Omental fat pad (tissue), 4 donors: ENCODE results near the gene GGACT. TPM values are rescaled to one million over a fixed set of nuclear protein-coding genes. Genes with fewer than 3 reads are reported as not detected.

ENCODE experiments used
- ATAC-seq: fragments of 150-250 bp; one replicate; pipeline ENCODE4 v1.9.1; 2016; ENCODE audit warnings: mild to moderate bottlenecking, moderate library complexity; ENCODE audit not compliant: low FRiP score
- DNase-seq: peaks from one replicate; pipeline ENCODE4 v3.0.0-alpha.2; 2019; ENCODE audit warnings: low spot score
- total RNA-seq, 4 donors: library from RNA; depleted of rRNA; stranded (reverse); fragments of >200 nt; gene quantifications; one replicate each; pipeline ENCODE4 v1.1.0, GENCODE V29; 2016
- TF ChIP-seq, protein P1 (sequence below), 3 donors: fragments of 450-650 bp; IDR thresholded peaks; one replicate each; pipeline ENCODE4 v1.5.1; 2016 to 2017; ENCODE audit warnings: antibody characterized with exemption in 3 of 3, mild to moderate bottlenecking in 3 of 3, moderate library complexity in 2 of 3

Gene GGACT
- total RNA-seq, 4 donors from 2014 or later = 2.6 to 4.6 (median 3.1) TPM

DNA sequence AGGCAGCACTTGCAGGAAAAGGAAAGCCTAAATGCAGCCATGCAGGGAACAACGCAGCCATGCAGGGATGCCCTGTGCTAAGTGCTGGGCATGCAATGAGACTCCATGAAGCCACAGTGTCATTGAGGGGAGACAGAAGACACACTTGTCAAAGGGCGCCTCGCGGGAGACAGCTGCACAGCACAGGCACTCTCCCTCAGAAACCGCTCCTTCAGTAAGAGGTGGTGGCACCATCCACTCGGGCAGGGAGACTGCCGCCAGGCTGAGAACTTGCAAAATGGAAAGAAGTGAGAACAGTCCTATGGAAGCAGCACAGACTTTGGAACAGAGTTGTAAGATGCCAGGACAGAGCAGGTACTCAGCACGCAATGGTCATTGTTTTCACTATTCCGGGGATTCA lies 51.1 kb downstream of the GGACT start:
- DNase-seq = no peak
- ATAC-seq = no peak
- TF ChIP-seq, protein P1, sequence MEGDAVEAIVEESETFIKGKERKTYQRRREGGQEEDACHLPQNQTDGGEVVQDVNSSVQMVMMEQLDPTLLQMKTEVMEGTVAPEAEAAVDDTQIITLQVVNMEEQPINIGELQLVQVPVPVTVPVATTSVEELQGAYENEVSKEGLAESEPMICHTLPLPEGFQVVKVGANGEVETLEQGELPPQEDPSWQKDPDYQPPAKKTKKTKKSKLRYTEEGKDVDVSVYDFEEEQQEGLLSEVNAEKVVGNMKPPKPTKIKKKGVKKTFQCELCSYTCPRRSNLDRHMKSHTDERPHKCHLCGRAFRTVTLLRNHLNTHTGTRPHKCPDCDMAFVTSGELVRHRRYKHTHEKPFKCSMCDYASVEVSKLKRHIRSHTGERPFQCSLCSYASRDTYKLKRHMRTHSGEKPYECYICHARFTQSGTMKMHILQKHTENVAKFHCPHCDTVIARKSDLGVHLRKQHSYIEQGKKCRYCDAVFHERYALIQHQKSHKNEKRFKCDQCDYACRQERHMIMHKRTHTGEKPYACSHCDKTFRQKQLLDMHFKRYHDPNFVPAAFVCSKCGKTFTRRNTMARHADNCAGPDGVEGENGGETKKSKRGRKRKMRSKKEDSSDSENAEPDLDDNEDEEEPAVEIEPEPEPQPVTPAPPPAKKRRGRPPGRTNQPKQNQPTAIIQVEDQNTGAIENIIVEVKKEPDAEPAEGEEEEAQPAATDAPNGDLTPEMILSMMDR (IDR thresholded peaks at IDR 0.05) = no peak

DNA sequence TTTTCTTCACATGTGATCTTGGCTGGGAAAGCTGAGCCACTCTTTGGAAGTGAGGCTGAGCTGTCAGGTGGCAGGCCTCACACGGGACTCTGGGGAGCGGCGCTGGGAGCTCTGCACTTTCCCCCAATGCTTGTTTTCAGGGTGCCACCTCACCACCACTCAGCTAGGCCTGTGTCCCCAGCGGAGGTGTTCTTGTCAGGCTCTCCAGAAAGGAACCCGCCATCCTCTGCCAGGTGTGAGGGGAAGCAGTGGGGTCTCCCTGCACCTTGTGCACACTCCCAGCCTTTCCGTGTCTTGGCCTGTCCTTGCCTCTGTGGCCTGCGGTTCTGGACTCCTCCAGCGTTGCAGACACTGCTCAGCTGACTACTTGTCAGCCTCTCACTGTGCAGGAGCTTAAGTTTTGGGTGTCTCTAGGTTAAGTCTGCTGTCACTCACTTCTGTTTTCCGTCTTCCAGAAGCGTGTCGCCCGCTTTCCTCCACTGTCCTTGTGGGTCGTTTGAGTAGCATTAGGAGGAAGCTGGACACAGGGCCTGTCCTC lies 51.9 kb downstream of the GGACT start:
- TF ChIP-seq, protein P1 (IDR thresholded peaks at IDR 0.05) = no peak
- ATAC-seq = no peak
- no peak for DNase-seq

DNA sequence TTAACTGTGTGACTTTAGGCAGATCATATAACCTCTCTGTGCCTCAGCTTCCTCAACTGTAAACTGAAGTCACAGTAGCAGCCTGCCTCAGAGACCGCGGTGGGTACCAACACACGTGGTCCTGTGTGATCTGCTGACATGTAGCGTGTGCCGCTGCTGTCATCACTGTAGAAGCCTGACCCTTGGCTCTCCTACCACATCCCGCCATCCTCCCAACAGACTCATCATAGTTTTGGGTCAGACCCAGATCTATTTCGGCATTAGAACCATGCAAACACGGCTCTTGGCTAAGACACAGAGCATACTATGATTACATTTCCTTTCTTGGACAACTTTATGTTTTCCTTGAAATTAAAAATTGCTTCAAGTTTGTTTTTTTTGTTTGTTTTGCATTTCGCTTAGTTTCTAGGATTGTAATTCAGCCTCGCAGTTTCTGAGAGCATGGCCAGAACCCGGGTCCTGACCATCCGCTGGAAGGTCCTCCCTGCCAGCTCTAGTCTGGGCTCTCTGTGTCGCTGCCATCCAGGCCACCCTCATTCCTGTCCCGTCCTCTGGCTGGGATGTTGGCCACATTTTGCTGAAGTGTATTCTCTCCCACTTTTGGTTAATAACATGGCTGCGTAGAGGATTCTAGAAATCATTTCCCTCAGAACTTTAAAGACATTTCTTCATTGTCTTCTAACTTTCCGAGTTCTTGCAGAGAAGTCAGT lies 53.0 kb downstream of the GGACT start:
- DNase-seq (no peak), ATAC-seq (no peak)
- TF ChIP-seq, protein P1 (IDR thresholded peaks at IDR 0.05) = no peak

DNA sequence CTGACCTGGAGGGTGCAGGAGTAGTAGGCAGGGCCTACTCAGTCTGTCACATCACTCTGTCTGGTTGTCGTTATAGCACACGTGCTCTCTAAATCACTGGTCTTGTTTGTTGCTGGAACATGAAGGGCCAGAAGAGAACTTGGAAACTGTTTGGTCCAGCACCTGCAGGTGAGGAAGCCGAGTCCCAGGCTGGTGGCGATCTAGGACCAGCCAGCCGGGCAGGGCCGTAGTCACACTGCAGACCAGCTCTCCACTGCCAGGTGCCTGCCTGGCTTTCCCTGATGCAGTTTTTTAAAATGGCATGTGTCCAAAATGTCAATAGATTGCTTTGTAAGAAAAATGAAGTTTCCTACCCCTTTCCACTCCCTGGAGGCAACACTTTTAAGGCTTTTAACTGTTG lies 53.7 kb downstream of the GGACT start:
- no peak for ATAC-seq
- TF ChIP-seq, protein P1 (IDR thresholded peaks at IDR 0.05) = no peak
- no peak for DNase-seq

DNA sequence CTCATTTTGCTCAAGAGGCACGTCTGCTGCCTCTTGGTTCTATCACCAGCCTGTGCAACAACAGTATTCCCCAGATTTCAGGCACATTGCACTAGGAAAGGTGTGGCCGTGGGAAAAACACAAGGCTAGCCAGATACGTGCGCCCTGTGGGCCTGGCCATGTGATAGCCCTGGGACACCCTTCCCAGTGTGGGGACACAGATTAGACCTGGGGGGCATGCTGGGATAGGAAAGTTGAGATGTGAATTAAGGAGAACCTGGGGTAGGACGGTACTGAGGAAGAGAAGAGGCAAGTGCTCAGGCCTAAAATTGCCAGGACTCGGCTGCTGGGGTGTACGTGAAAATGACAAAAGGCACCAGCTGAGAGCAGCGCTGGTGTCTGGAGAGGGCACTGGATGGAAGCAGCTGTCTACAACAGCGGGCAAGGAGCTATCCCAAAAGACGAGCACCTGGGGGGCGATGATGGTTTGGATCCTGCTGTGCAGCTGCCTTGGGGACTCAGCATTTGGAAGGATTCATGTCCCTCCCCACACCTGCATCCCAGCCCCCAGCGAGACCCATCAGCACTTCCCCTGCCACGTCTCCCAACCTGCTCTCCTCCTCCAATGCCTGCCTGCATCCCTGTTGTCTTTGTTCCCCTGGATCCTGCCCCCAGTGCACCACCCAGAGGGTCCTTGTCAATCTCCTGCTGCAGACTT lies 54.3 kb downstream of the GGACT start:
- no peak for DNase-seq
- ATAC-seq = no peak
- TF ChIP-seq, protein P1 (IDR thresholded peaks at IDR 0.05) = no peak

DNA sequence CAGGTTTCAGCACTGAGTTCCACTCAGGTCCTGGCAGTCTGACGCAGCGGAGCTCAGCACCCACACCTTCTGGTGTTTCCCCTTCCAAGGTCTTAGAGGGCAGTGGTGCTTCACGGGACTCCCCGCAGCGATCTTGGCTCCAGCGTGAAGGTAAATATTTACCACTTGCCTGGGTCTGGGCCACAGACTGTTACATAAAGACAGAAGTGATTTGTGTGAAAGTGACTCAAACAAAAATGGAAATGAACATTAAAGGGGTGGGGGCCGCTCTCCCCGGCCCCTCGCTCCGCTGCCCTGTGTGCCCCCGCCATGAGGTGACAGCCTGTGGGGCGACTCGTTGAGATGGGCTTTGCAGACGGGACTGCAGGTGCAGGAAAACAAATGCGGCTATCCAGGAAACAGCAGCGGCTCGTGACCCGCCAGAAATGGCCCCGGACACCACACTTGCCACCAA lies 55.0 kb downstream of the GGACT start:
- TF ChIP-seq, protein P1 (IDR thresholded peaks at IDR 0.05) = no peak
- DNase-seq (no peak), ATAC-seq (no peak)
